HG03060 (cell line): ENCODE measurements around the gene SULT6B1.
"Not testable (repeated sequence)": the region's sequence is repeated elsewhere in the genome, so short reads cannot be mapped to it uniquely, and the experiment has no call there.

Source experiments
- ATAC-seq: cut with Tn5 transposase; IDR thresholded peaks from one replicate; pipeline ENCODE4 v1.9.1; 2021; ENCODE audit warnings: low read depth, moderate number of reproducible peaks; ENCODE audit not compliant: unreplicated experiment

Gene SULT6B1

DNA sequence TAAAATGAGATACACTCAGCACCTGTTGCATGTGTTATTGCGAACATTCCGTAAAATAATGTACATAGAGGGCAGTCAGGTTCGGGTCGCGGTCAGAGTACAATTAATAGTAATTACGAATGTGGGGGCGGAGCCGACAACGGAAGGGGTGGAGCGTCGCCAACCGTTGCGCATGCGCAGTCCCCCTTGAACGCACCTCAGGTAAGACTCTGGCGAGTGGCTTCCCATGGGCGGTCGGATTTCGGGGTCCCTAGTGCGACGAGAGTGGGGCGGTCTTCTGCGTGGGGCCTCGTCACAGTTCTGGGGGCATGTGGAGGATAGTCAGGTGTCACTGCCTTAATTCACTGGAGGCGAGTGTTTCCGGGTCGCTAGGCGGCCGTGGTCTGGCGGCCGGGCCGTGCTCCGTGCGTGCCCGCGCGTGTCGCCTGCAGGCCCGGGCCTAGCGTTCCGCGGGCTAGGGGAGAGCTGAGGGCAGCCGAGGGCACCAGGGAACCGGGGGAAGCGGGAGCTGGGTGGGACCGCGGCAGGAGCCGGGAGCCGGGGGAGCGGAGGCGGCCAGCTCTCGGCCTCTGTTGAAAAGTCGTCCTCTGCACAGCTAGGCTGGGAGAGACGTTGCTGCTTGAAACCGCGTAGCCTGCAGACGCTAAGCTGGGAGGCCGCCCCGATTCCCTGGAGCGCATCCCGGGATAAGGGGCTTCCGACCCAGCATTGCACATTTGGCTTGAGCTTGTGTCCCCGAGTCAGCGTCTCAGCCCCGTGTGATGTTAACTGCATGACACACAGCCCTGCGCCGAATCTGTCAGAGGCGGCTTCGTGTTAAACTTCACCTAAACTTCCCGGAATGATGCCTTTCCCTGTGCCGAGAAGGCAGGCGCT lies 8.1 kb upstream of the SULT6B1 start, which contains the start of gene CEBPZOS:
Gene CEBPZOS (plus strand): TSS at position 177 of the 876 bp plus-strand sequence. CDS start 3,209 bp downstream, outside the sequence.
- ATAC-seq, result peak; percentile 55

- not testable (repeated sequence) for ATAC-seq
These were observed 7.4 kb upstream of the SULT6B1 start for GRCh38 chr2:37195862-37196319.

- no peak for ATAC-seq
These were observed 4.1 kb upstream of the SULT6B1 start for GRCh38 chr2:37192551-37192950.

- no peak for ATAC-seq
These were observed 3.3 kb upstream of the SULT6B1 start for GRCh38 chr2:37191747-37192146.

DNA sequence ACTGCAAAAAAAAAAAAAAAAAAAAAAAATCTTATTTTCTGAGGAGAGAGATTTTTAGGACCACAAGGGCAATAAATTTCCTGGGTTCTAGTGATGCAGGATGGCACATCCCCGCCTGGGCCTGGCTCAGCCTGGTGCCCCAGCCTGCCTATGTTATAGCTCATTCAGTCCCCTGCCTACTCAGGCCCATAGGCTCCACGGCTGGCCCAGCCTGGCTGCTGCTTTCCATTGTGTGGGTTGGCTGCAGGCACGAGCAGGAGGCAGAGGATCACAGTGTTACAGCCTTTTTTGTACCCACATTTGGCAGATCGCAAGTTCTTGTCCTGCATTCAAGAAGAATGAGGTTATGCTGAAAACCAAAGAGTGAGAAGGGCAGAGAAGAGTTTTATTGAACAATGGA lies 2.8 kb upstream of the SULT6B1 start:
- no peak for ATAC-seq

DNA sequence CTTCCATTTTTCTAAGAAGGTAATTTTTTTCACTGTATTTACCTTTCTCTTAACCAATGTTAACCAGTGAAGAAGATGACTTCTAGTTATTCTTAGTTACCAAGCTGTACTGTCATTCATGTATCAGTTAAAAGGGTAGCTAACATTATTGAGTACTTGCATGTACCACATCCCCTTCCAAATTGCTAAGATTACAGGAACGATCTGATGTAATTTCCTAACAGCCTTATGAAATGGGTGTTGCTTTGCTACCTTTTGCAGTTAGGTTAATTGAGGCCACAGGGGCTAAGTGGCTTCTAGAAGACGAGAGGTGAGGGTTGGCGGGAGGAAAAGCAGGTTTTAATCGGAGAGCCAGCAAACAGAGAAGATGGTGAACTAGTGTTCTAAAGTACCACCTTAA lies 1.8 kb upstream of the SULT6B1 start:
- no peak for ATAC-seq

GRCh38 chr2:37189452-37190153 lies 1.1 kb upstream of the SULT6B1 start:
- no peak for ATAC-seq

DNA sequence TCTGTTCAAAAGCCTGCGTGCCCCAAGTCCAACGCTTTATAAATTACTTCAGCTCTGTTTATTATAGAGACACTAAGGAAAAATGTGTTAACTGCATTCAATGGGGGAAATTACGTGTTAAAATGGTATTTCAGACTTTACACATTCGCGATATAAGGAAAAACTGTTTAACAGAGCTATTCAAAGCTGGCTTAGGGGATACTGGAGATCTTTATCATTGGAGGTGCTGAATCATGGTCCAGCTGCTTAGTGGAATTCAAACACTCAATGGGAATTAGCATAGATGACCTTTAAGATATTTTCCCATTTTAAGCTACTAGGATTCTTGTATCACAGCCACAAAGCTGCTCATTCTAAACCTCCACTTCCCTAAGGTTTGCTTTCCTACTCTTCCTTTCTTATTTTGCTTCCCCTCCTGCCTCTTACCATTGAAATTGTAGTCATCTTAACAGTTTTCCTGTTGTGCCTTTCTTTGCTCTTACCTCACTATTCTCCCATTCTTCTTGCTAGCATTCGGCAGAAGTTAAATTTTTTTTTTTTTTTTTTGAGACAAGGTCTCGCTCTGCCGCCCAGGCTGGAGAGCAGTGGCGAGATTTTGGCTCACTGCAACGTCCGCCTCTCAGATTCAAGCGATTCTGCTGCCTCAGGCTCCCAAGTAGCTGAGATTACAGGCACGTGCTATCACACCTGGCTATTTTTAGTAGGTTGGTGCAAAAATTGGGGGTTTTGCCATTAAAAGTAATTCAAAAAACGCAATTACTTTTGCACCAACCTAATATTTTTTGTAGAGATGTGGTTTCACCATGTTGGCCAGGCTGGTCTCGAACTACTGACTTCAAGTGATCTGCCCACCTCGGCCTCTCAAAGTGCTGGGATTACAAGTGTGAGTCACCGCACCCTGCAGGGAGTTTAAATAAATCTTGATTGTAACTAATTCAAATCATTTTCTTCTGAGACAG lies 6.5 kb downstream of the SULT6B1 start:
- no peak for ATAC-seq

DNA sequence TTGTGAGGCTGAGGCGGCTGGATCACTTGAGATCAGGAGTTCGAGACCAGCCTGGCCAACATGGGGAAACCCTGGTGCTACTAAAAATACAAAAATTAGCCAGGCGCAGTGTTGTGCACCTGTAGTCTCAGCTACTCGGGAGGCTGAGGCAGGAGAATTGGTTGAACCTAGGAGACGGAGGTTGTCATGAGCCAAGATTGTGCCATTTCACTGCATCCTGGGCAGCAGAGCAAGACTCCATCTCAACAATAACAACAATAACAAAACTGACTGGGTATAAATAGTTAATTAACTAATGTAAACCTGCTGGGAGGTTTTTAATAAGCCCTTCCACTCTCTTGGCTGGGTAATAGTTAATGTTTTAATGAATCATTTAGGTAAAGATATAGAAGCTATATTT lies 7.8 kb downstream of the SULT6B1 start:
- ATAC-seq, result no peak

DNA sequence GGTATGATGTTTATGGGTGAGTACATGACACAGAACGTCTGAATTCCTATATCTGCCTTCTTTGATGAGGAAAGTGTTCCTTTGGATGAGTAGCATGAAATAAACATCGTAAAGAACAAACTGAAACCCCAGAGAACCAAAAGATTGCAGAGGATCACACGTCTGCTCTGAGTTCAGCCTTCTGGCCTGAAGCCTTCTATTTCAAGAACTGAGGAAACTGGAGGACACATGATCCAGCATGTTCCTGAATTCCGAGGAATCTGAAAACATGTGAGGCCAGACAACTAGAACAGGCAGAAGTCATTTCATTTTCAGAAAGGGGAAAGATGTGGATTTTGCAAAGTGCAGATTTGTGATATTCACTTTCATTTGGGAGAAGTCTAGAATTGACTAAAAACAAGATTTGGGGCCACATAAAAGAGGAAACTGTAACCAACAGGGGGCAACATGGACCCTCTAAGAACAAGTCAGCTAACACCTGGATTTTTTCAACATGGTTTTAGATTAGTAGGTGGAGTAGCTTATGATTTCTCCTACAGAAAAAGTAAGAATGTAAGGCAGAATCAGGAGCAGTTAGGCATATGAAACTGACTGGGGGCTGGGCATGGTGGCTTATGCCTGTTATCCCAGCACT lies 8.3 kb downstream of the SULT6B1 start:
- ATAC-seq, result no peak

DNA sequence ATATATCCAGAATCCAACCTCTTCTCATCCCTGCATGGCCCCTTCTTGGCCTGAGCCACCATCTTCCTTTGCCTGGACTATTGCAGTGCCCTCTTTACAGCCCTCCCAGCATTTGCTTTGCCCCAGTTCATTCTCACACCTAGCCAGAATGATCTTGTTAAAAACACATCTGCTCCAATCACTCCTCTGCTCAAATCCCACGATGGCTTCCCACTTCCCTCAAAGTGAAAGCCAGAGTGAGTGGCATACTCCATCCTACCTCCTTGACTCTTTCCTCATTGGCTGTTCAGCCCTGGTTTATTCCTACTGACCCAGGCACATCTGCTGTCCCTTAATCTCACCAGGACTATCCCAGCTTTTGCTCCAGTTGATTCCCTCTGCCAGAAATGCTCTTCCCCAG lies 14.7 kb downstream of the SULT6B1 start:
- ATAC-seq, result no peak

GRCh38 chr2:37171624-37171950 lies 16.9 kb downstream of the SULT6B1 start:
- ATAC-seq, result no peak

DNA sequence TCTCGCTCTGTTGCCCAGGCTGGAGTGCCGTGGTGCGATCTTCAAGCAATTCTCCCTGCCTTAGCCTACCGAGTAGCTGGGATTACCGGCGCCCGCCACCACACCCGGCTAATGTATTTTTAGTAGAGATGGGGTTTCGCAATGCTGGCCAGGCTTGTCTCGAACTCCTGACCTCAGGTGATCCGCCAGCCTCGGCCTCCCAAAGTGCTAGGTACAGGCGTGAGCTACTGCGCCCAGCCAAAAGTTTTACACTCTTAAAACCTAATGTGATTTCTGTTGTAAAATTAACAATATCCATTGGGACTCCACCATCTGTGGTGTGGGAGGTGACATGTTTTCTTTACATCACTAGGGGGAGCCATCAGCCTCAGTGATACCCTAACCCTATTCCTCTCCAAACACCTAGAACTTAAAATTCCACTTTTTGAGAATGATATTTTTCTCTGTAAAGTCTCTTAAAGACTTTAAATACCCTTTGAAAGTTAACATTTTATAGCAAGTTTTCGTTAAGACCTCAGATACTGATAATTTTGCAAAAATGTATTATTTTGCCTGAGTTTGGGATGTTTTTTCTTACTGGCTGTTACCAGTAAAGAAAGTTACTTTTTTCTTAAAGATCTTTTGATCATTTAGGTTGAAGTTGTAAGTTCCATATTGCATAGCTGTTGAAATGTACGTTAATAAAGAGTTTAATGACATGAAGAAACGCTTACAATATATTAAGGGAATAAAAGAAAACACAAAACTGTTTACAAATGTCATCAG lies 20.1 kb downstream of the SULT6B1 start:
- no peak for ATAC-seq

- ATAC-seq, result no peak
These were observed 20.8 kb downstream of the SULT6B1 start for GRCh38 chr2:37167636-37168180.

GRCh38 chr2:37164757-37165156 lies 23.7 kb downstream of the SULT6B1 start:
- ATAC-seq, result no peak

DNA sequence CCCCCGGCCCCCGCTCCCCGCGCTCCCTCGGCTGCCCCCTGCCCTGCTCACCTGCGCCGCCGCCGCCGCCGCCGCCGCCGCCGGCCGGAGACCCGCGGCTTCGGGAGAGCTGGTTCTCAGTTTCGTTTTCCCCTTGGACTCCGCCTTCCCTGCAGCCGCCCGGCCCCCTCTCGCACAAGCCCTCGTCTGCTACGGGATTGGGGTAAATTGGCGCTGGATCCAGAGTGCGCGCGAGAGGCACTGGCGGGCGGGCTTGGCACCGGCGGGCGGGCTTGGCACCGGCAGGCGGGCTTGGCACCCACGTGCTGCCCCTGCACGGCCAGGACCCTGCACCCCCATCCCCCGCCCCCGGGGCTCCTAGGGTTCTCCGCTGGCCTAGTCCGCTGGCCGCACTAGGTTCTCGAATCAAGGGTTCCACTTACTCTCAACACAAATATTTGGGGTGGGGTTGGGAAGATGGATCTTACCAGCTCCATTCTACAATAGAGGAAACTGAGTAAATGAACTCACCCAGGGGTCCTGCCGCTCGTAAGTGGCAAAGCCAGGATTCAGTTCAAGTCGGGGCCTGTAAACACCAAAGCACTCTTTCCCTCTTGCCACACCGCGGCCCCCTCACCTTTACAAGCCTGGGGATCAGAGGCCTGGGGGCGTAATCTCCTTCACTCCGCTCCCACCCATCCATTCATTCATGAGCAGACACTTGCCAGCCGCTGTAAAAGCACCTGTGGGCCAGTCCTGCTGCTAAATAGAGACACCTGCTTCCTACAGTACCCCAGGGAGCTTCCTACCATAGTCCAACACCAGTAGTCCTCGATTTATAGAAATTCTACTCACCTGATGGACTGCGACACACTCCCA lies 31.4 kb downstream of the SULT6B1 start, which contains the start of gene EIF2AK2:
Gene EIF2AK2 (minus strand): TSS at position 124 of the 858 bp plus-strand sequence. CDS start 9,174 bp downstream, outside the sequence.
- ATAC-seq, result peak; percentile 64

- no peak for ATAC-seq
These were observed 32.2 kb downstream of the SULT6B1 start for GRCh38 chr2:37156071-37156856.
